ENCODE data around the gene UBE2H.
A peak's percentile ranks its signal among the peaks of the same experiment; 100 is the strongest.
"Not testable (repeated sequence)": the region's sequence is repeated elsewhere in the genome, so short reads cannot be mapped to it uniquely, and the experiment has no call there.

UBE2H gene

GRCh38 chr7:129843978-129844840, 108.6 kb downstream of the UBE2H start:
- DNase-seq (ENCODE audit: low read depth in 2 of 2), result no peak

GRCh38 chr7:129843365-129843898, 109.3 kb downstream of the UBE2H start:
- no peak for DNase-seq (ENCODE audit: low read depth in 2 of 2)

- DNase-seq (ENCODE audit: low read depth in 2 of 2), result no peak
These were observed 111.3 kb downstream of the UBE2H start for GRCh38 chr7:129841465-129841864.

- no peak for DNase-seq (ENCODE audit: low read depth in 2 of 2)
These were observed 112.0 kb downstream of the UBE2H start for GRCh38 chr7:129840757-129841156.

GRCh38 chr7:129836983-129837382, 115.8 kb downstream of the UBE2H start:
- DNase-seq (ENCODE audit: low read depth in 2 of 2), result no peak

GRCh38 chr7:129835569-129835968, 117.2 kb downstream of the UBE2H start:
- DNase-seq (ENCODE audit: low read depth in 2 of 2), result no peak

- DNase-seq (ENCODE audit: low read depth in 2 of 2), result not testable (repeated sequence)
These were observed 119.4 kb downstream of the UBE2H start for GRCh38 chr7:129833353-129833752.

- no peak for DNase-seq (ENCODE audit: low read depth in 2 of 2)
These were observed 120.0 kb downstream of the UBE2H start for GRCh38 chr7:129832701-129833227.

GRCh38 chr7:129832282-129832681, 120.5 kb downstream of the UBE2H start:
- no peak for DNase-seq (ENCODE audit: low read depth in 2 of 2)

- DNase-seq (ENCODE audit: low read depth in 2 of 2), result no peak
These were observed 121.2 kb downstream of the UBE2H start for GRCh38 chr7:129831424-129832058.

GRCh38 chr7:129830949-129831348, 121.8 kb downstream of the UBE2H start:
- DNase-seq (ENCODE audit: low read depth in 2 of 2), result no peak

GRCh38 chr7:129829737-129830631, 122.8 kb downstream of the UBE2H start:
- peak; percentile 21 to 28 for DNase-seq (ENCODE audit: low read depth in 2 of 2)

- DNase-seq (ENCODE audit: low read depth in 2 of 2), result no peak
These were observed 123.6 kb downstream of the UBE2H start for GRCh38 chr7:129828989-129829736.

GRCh38 chr7:129828078-129828762, 124.5 kb downstream of the UBE2H start:
- no peak for DNase-seq (ENCODE audit: low read depth in 2 of 2)

GRCh38 chr7:129827467-129827990, 125.2 kb downstream of the UBE2H start:
- no peak for DNase-seq (ENCODE audit: low read depth in 2 of 2)

- not testable (repeated sequence) for DNase-seq (ENCODE audit: low read depth in 2 of 2)
These were observed 125.9 kb downstream of the UBE2H start for GRCh38 chr7:129826895-129827294.

- peak; percentile 82 to 83 for DNase-seq (ENCODE audit: low read depth in 2 of 2)
These were observed 127.4 kb downstream of the UBE2H start for GRCh38 chr7:129825209-129825970.

- DNase-seq (ENCODE audit: low read depth in 2 of 2), result no peak
These were observed 128.2 kb downstream of the UBE2H start for GRCh38 chr7:129824291-129825208.

All from stimulated activated CD8-positive, alpha-beta memory T cell treated with anti-CD3 and anti-CD28 coated beads, Interleukin-7, amount 100 ng/mL, for 1 hour (primary cell).